GM12878 (cell line): Measurements from ENCODE around the gene KCNK5. TPM values are rescaled to one million over a fixed set of nuclear protein-coding genes. Genes with fewer than 3 reads are reported as not detected.

Experiments used
- ATAC-seq: fragments of 200-7000 bp; cut with Tn5 transposase; 3 replicates; pipeline ENCODE4 v1.9.1; 2020; ENCODE audit warnings: mild to moderate bottlenecking, moderate library complexity
- BruUV-seq: library from RNA; stranded (reverse); fragments of 400-500 nt; replicated peaks from 2 replicates; lab custom pipeline; 2021; lab: Mats Ljungman, UMichigan
- CTCF ChIA-PET: fragments of 300-600 bp; sonication (Branson Sonifier 250); formaldehyde crosslinking; extraction: SDS; loops from one replicate; lab custom pipeline; 2021; ENCODE audit warnings: inconsistent platforms; lab: Yijun Ruan, JAX
- POLR2A ChIA-PET: fragments of 350-600 bp; formaldehyde crosslinking; extraction: SDS; loops from one replicate; lab custom pipeline; 2021; ENCODE audit warnings: inconsistent platforms; lab: Charles Lee
- RAD21 ChIA-PET: fragments of 300-600 bp; sonication (Branson Sonifier 250); formaldehyde crosslinking; loops from one replicate; lab custom pipeline; 2023; ENCODE audit warnings: antibody characterized with exemption; ENCODE audit not compliant: unreplicated experiment; lab: Charles Lee
- SMC1A ChIA-PET: fragments of 300-600 bp; sonication (Branson Sonifier 250); formaldehyde crosslinking; loops from one replicate; lab custom pipeline; 2023; ENCODE audit not compliant: unreplicated experiment, uncharacterized antibody; lab: Charles Lee
- DNase-seq: peaks from one replicate; pipeline ENCODE4 v3.0.0-alpha.2; 2011; ENCODE audit warnings: low read depth, low spot score
- FAIRE-seq: peaks from 3 replicates; lab custom pipeline; 2011; peaks lifted over from hg19 to GRCh38; lab: Jason Lieb, UNC
- H2AFZ ChIP-seq: 2 replicates; pipeline ENCODE4 v1.6.0; 2011; ENCODE audit warnings: low read depth, low read length, control low read depth; ENCODE audit not compliant: control insufficient read depth
- H3K27ac ChIP-seq: 2 replicates; pipeline ENCODE4 v1.5.1; 2011; ENCODE audit warnings: control low read depth; ENCODE audit not compliant: control insufficient read depth, insufficient read depth
- H3K27me3 ChIP-seq, 2 experiments: replicated peaks in 1 of 2; 2 replicates each; pipeline versions ENCODE4 v1.6.0 to v1.6.1; 2011; ENCODE audit warnings: low read length in 1 of 2; ENCODE audit not compliant: control insufficient read depth in 2 of 2, insufficient read depth in 2 of 2
- H3K36me3 ChIP-seq, 2 experiments: 2 replicates each; pipeline ENCODE4 v1.5.1; 2011; ENCODE audit warnings: low read length in 1 of 2; ENCODE audit not compliant: control insufficient read depth in 2 of 2, insufficient read depth in 2 of 2
- H3K4me1 ChIP-seq: 2 replicates; pipeline ENCODE4 v1.6.1; 2011; ENCODE audit warnings: mild to moderate bottlenecking, low read length, moderate library complexity, mixed read lengths; ENCODE audit not compliant: control insufficient read depth, insufficient read depth
- H3K4me2 ChIP-seq: 2 replicates; pipeline ENCODE4 v1.6.0; 2011; ENCODE audit warnings: control low read depth; ENCODE audit not compliant: control insufficient read depth, insufficient read depth
- H3K4me3 ChIP-seq: fragments of 200-600 bp; sonication (generic); 2 replicates; pipeline ENCODE4 v1.5.1; 2016
- H3K79me2 ChIP-seq: 2 replicates; pipeline ENCODE4 v1.6.0; 2011; ENCODE audit warnings: low read length; ENCODE audit not compliant: control insufficient read depth, insufficient read depth
- H3K9ac ChIP-seq: 2 replicates; pipeline ENCODE4 v1.8.0; 2011; ENCODE audit warnings: low read length, control low read depth, mixed read lengths; ENCODE audit not compliant: control insufficient read depth, insufficient read depth
- H3K9me3 ChIP-seq: replicated peaks from 3 replicates; pipeline ENCODE4 v1.5.1; 2011; ENCODE audit warnings: mild to moderate bottlenecking, low read length; ENCODE audit not compliant: control insufficient read depth, insufficient read depth
- H4K20me1 ChIP-seq: 2 replicates; pipeline ENCODE4 v1.6.0; 2011; ENCODE audit not compliant: control insufficient read depth, insufficient read depth
- ATF7 ChIP-seq: fragments of 450-650 bp; IDR thresholded peaks from 2 replicates; pipeline ENCODE4 v1.6.1; 2016; ENCODE audit warnings: low read depth, mild to moderate bottlenecking
- CBX3 ChIP-seq: fragments of 200-600 bp; sonication (generic); IDR thresholded peaks from 2 replicates; pipeline ENCODE4 v1.6.1; 2016; ENCODE audit warnings: low read depth, borderline replicate concordance
- EZH2 ChIP-seq: IDR thresholded peaks from 2 replicates; pipeline ENCODE4 v1.6.1; 2012; ENCODE audit warnings: low read depth, mild to moderate bottlenecking, control low read depth, inconsistent platforms, low read length, borderline replicate concordance; ENCODE audit not compliant: control insufficient read depth
- MEF2B ChIP-seq: fragments of 450-650 bp; IDR thresholded peaks from 2 replicates; pipeline ENCODE4 v1.6.1; 2018; ENCODE audit warnings: mild to moderate bottlenecking, moderate library complexity; ENCODE audit not compliant: partially characterized antibody, poor library complexity, severe bottlenecking
- MYC ChIP-seq: IDR thresholded peaks from 2 replicates; pipeline ENCODE4 v1.6.1; 2011; ENCODE audit warnings: mild to moderate bottlenecking, low read length, moderate library complexity, inconsistent platforms; ENCODE audit not compliant: insufficient read depth, insufficient replicate concordance, insufficient read length, severe bottlenecking
- RFX5 ChIP-seq: IDR thresholded peaks from 2 replicates; pipeline ENCODE4 v1.6.1; 2011; ENCODE audit warnings: low read depth, low read length, improper control_type of control experiment
- TCF3 ChIP-seq: IDR thresholded peaks from 2 replicates; pipeline ENCODE4 v1.6.1; 2012; ENCODE audit warnings: low read depth, mild to moderate bottlenecking, low read length, borderline replicate concordance; ENCODE audit not compliant: insufficient read depth
- WGBS: methylation state at CpG from one replicate; pipeline ENCODE4 v1.1.6; 2016; ENCODE audit warnings: low lambda C conversion rate; ENCODE audit not compliant: insufficient replicate concordance, insufficient coverage; ENCODE audit errors: missing lambda C conversion rate; 5-methylcytosine and 5-hydroxymethylcytosine counted together
- in situ Hi-C: fragments of 300-500 bp; cut with MboI; formaldehyde crosslinking; loops from 9 replicates; pipeline ENCODE4 v1.14.3; 2018; ENCODE audit warnings: mixed read lengths
- intact Hi-C: fragments of 100-400 bp; cut with micrococcal nuclease; formaldehyde crosslinking; loops from one replicate; pipeline ENCODE4 v1.14.2; 2022; ENCODE audit not compliant: unreplicated experiment
- polyA plus RNA-seq, 11 experiments: library from polyadenylated mRNA; depleted of rRNA in 4 of 11; unstranded in 6 of 11; stranded (reverse) in 5 of 11; fragments of >200 nt; fragmentation: Nextera tagmentation in 4 of 11; fragmentation: Illumina TruSeq in 1 of 11; extraction: Ambion mirVana in 4 of 11; extraction: Trizol in 1 of 11; gene quantifications; 1 replicate in 1 of 11; 2 replicates in 10 of 11; pipeline versions ENCODE4 v1.2.1 to v1.2.3, GENCODE V29; 2011 to 2016; ENCODE audit warnings: inconsistent platforms in 2 of 11, missing spikeins in 2 of 11, low read depth in 1 of 11
- total RNA-seq, 4 experiments: library from RNA; depleted of rRNA in 3 of 4; stranded (reverse); fragments of >200 nt in 3 of 4; fragmentation: Illumina TruSeq in 1 of 4; extraction: Trizol in 1 of 4; gene quantifications; 2 replicates each; pipeline versions ENCODE4 v1.2.1 to v1.2.3, GENCODE V29; 2013 to 2021
- TF ChIP-seq, protein P1 (sequence below): IDR thresholded peaks from 2 replicates; pipeline ENCODE4 v1.6.1; 2011; ENCODE audit warnings: borderline replicate concordance, low read depth, mild to moderate bottlenecking, moderate library complexity, low read length; ENCODE audit not compliant: insufficient read depth, poor library complexity, severe bottlenecking

Gene KCNK5
- total and polyA plus RNA-seq, 10 of the 15 experiments (the other 5 are each of a cell fraction or from before 2014, with no cell fraction given): 0.11 to 4.2 (median 2.1) TPM

DNA sequence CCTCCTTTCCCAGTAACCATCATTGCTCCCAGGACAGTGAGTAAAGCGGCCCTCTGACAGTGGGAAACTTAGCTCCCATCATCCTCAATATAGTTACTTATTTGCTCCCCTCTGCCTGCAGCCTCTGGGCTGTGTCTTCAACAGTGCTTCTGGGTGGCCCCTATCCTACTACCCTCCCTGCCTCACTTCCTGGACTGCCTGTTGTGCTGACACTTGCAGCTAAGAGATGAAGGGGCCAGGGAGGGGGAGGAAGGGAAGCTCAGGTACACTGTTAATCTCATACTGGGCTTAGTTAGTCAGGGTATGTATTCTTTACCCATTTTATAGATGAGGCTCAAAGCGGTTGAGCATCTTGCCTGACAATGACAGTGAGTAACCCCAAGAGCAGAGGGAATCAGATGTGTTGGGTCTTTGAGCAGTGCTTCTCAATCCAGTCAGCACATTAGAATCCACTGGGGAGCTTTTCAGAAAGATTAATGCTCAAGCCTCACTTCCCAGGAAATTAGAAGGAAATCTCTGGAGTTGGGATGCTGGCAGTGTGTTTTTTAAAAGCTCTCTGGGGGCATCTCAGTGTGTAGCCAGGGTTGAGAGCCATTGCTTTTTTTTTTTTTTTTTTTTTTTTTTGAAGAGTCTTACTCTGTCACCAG, 27.1 kb upstream of the KCNK5 start:
- Histone ChIP-seq H3K4me2 (no peak overlapping the region), H4K20me1 (no peaks in the 10 kb centered on the region), H3K36me3 (no peaks in the 10 kb centered on the region), H3K27ac (no peak overlapping the region), H3K27me3 (peaks cover 0 to 2% of the 10 kb centered on the region in 2 experiments; a peak in 2 of 4 replicates), H3K4me3 (no peak overlapping the region), H3K79me2 (no peaks in the 10 kb centered on the region), H3K4me1 (no peaks in the 10 kb centered on the region), H3K9me3 (no peaks in the 10 kb centered on the region), H3K9ac (no peak overlapping the region), H2AFZ (no peak overlapping the region)
- in situ Hi-C loops (no loop called here), intact Hi-C loops (no loop called here)
- WGBS: 32% methylated on average over 2 of the region's 2 CpGs
- ATAC-seq: no peak
- ChIA-PET POLR2A (interaction anchor here (0.6 kb wide), 1 partner anchor 42 kb away, joined by 3 read pairs; no protein-coding TSS in a partner anchor), SMC1A (no interaction called here), RAD21 (interaction anchor here (0.7 kb wide), 1 partner anchor 967 kb away, joined by 6 read pairs; no protein-coding TSS in a partner anchor), CTCF (no interaction called here)
- BruUV-seq: no TSS peak
- TF ChIP-seq MEF2B: no peak
- no peak for TF ChIP-seq MYC
- TF ChIP-seq CBX3: no peak
- TF ChIP-seq TCF3: no peak
- TF ChIP-seq ATF7: no peak
- TF ChIP-seq, protein P1, sequence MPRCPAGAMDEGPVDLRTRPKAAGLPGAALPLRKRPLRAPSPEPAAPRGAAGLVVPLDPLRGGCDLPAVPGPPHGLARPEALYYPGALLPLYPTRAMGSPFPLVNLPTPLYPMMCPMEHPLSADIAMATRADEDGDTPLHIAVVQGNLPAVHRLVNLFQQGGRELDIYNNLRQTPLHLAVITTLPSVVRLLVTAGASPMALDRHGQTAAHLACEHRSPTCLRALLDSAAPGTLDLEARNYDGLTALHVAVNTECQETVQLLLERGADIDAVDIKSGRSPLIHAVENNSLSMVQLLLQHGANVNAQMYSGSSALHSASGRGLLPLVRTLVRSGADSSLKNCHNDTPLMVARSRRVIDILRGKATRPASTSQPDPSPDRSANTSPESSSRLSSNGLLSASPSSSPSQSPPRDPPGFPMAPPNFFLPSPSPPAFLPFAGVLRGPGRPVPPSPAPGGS: no peak
- no peak for TF ChIP-seq RFX5
- no peak for TF ChIP-seq EZH2
- no peak for FAIRE-seq
- no peak for DNase-seq
